Mucosa of rectum (tissue), 2 donors: Measurements from ENCODE around the gene GPR149.

ENCODE experiments used
- H3K27ac ChIP-seq, 2 donors: one replicate each; pipeline ENCODE4 v1.7.0; 2013; ENCODE audit warnings: inconsistent platforms in 2 of 2, low read depth in 2 of 2, low read length in 2 of 2
- H3K27me3 ChIP-seq, 2 donors: one replicate each; pipeline ENCODE4 v1.7.0; 2013; ENCODE audit warnings: low read length in 2 of 2; ENCODE audit not compliant: control insufficient read depth in 2 of 2, insufficient read depth in 2 of 2
- H3K36me3 ChIP-seq, 2 donors: one replicate each; pipeline ENCODE4 v1.7.0; 2013; ENCODE audit warnings: low read length in 2 of 2; ENCODE audit not compliant: control insufficient read depth in 2 of 2, insufficient read depth in 2 of 2
- H3K4me1 ChIP-seq, 2 donors: one replicate each; pipeline ENCODE4 v1.7.0; 2013; ENCODE audit warnings: low read length in 2 of 2, mild to moderate bottlenecking in 1 of 2; ENCODE audit not compliant: control insufficient read depth in 2 of 2, insufficient read depth in 2 of 2
- H3K4me3 ChIP-seq, 2 donors: one replicate each; pipeline ENCODE4 v1.7.0; 2013; ENCODE audit warnings: low read length in 2 of 2
- H3K9ac ChIP-seq, 2 donors: one replicate each; pipeline ENCODE4 v1.7.0; 2013; ENCODE audit warnings: low read length in 2 of 2, low read depth in 1 of 2, mild to moderate bottlenecking in 1 of 2
- H3K9me3 ChIP-seq, 2 donors: one replicate each; pipeline ENCODE4 v1.7.0; 2013; ENCODE audit warnings: low read length in 2 of 2; ENCODE audit not compliant: control insufficient read depth in 2 of 2
- donor health status: healthy.
- donor health status: Normal muscosa, but diverticular disease.

The GPR149 gene

GRCh38 chr3:154422694-154423093 is 7.3 kb downstream of the GPR149 start:
- Histone ChIP-seq H3K36me3 (no peaks in the 10 kb centered on the region), H3K9ac (no peak overlapping the region)

GRCh38 chr3:154421083-154421482 is 8.9 kb downstream of the GPR149 start:
- Histone ChIP-seq H3K36me3 (no peaks in the 10 kb centered on the region), H3K27me3 (no peaks in the 10 kb centered on the region), H3K4me3 (no peak overlapping the region), H3K9ac (no peak overlapping the region), H3K4me1 (no peaks in the 10 kb centered on the region), H3K27ac (no peak overlapping the region), H3K9me3 (no peaks in the 10 kb centered on the region)

More at GRCh38 chr3:154422694-154423093, 7.3 kb downstream of the GPR149 start:
- Histone ChIP-seq H3K9me3 (no peaks in the 10 kb centered on the region), H3K27ac (no peak overlapping the region), H3K4me3 (no peak overlapping the region), H3K27me3 (peaks cover 2 to 3% of the 10 kb centered on the region in 2 donors), H3K4me1 (no peaks in the 10 kb centered on the region)

- no peak overlapping the region for H3K27ac ChIP-seq
- H3K4me3 ChIP-seq = no peak overlapping the region
- no peaks in the 10 kb centered on the region for H3K27me3 ChIP-seq
- no peaks in the 10 kb centered on the region for H3K36me3 ChIP-seq
- H3K4me1 ChIP-seq = no peaks in the 10 kb centered on the region
- H3K9ac ChIP-seq = no peak overlapping the region
- no peaks in the 10 kb centered on the region for H3K9me3 ChIP-seq
Measured at GRCh38 chr3:154398084-154398967, 31.7 kb downstream of the GPR149 start.

GRCh38 chr3:154389861-154390260 is 40.1 kb downstream of the GPR149 start:
- no peaks in the 10 kb centered on the region for H3K36me3 ChIP-seq
- no peak overlapping the region for H3K27ac ChIP-seq
- H3K9me3 ChIP-seq = no peaks in the 10 kb centered on the region

DNA sequence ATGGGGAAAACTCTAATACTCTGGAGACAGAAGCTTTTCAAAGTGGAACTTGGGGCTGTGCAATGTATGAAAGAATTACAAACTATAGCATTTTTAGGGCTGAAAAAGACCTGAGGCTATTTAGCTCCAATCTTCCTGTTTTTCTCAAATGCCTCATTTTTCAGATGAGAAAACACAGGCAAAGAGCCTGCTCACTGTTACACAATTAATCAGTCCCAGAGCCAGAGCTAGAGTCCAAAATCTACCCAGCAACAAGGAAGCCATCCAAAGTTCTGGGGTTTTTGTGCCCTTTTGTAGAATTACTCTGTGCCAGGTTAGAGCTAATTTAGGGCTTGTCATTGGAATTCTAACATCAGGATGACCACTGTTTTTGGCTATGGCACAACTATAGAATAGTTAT is 45.5 kb downstream of the GPR149 start:
- H3K9me3 ChIP-seq = no peaks in the 10 kb centered on the region
- H3K9ac ChIP-seq = no peak overlapping the region
- no peaks in the 10 kb centered on the region for H3K4me1 ChIP-seq
- no peaks in the 10 kb centered on the region for H3K27me3 ChIP-seq
- H3K27ac ChIP-seq = no peak overlapping the region
- no peaks in the 10 kb centered on the region for H3K36me3 ChIP-seq
- H3K4me3 ChIP-seq = no peak overlapping the region

More at GRCh38 chr3:154389861-154390260, 40.1 kb downstream of the GPR149 start:
- no peak overlapping the region for H3K9ac ChIP-seq
- H3K4me1 ChIP-seq = no peaks in the 10 kb centered on the region
- no peak overlapping the region for H3K4me3 ChIP-seq
- H3K27me3 ChIP-seq = no peaks in the 10 kb centered on the region

DNA sequence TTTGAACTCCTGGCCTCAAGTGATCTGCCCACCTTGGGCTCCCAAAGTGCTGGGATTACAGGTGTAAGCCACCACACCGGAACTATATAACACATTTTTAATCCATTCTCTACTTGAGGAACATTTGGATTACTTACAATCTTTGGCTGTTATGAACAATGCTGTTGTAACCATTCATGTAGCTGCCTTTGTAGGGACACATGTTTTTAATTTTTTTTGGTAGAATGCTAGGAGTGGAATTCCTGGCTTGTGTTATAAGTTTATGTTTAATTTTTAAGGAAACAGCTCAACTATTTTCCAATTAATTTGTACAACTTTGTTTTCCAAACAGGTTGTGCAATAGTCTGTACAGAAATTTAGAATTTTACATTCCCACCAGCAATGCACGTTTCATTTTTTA is 51.7 kb downstream of the GPR149 start:
- no peaks in the 10 kb centered on the region for H3K27me3 ChIP-seq
- no peak overlapping the region for H3K9ac ChIP-seq

DNA sequence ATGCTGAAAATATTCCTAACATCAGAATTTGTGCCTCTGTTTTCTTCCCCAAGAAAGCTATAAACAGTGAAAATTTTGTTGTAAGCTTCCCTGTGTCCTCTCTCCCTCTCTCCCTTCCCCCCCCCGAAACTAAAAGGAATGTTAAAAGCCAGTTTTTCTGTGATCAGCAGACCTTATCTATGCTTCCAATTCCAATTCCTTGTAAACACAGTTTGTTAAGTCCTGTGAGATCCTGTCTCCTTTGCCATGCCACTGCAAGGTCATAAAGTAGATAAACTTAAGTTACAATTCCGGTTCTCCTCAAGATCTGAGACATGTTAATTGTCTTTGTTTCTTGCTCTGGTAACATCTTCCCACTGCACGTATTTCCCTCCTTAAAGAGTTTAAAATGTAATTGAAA is 62.8 kb downstream of the GPR149 start:
- no peak overlapping the region for H3K4me3 ChIP-seq
- no peaks in the 10 kb centered on the region for H3K27me3 ChIP-seq
- H3K9me3 ChIP-seq = no peaks in the 10 kb centered on the region
- H3K9ac ChIP-seq = no peak overlapping the region
- no peaks in the 10 kb centered on the region for H3K36me3 ChIP-seq
- H3K4me1 ChIP-seq = no peaks in the 10 kb centered on the region
- no peak overlapping the region for H3K27ac ChIP-seq

More for the DNA sequence above, 51.7 kb downstream of the GPR149 start:
- Histone ChIP-seq H3K9me3 (no peaks in the 10 kb centered on the region), H3K4me1 (no peaks in the 10 kb centered on the region), H3K27ac (no peak overlapping the region), H3K4me3 (no peak overlapping the region), H3K36me3 (no peaks in the 10 kb centered on the region)

DNA sequence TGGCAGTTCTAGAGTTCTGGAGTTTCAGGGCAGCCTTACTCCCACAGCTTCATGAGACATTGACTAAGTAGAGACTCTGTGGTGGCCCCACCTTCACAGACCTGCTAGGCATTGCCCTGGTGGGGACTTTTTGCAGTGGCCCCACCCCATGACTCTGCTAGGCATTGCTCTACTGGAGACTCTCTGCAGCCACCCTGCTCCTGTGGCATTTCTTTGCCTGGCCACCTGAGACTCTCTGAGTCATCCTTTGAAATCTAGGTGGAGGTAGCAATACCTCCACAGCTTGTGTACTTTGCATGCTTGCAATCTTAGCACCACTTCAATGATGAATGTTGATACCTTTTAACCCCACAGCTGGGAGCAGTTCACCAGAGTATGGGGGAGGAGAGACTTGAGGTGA is 65.1 kb downstream of the GPR149 start:
- H3K36me3 ChIP-seq = no peaks in the 10 kb centered on the region
- no peak overlapping the region for H3K9ac ChIP-seq
- no peak overlapping the region for H3K4me3 ChIP-seq
- H3K27me3 ChIP-seq = no peaks in the 10 kb centered on the region
- H3K27ac ChIP-seq = no peak overlapping the region
- no peaks in the 10 kb centered on the region for H3K4me1 ChIP-seq
- H3K9me3 ChIP-seq = no peaks in the 10 kb centered on the region

- Histone ChIP-seq H3K27me3 (no peaks in the 10 kb centered on the region), H3K36me3 (no peaks in the 10 kb centered on the region), H3K9me3 (no peaks in the 10 kb centered on the region), H3K27ac (no peak overlapping the region), H3K9ac (no peak overlapping the region), H3K4me1 (no peaks in the 10 kb centered on the region), H3K4me3 (no peak overlapping the region)
Measured at GRCh38 chr3:154361099-154361498, 68.9 kb downstream of the GPR149 start.

GRCh38 chr3:154356009-154356408 is 74.0 kb downstream of the GPR149 start:
- no peak overlapping the region for H3K27ac ChIP-seq
- no peak overlapping the region for H3K9ac ChIP-seq
- no peaks in the 10 kb centered on the region for H3K36me3 ChIP-seq
- no peak overlapping the region for H3K4me3 ChIP-seq
- no peaks in the 10 kb centered on the region for H3K9me3 ChIP-seq
- no peaks in the 10 kb centered on the region for H3K4me1 ChIP-seq
- H3K27me3 ChIP-seq = no peaks in the 10 kb centered on the region
